ENCODE data around the gene ITGAL.
A peak's percentile ranks its signal among the peaks of the same experiment; 100 is the strongest.
"Not testable (repeated sequence)": the region's sequence is repeated elsewhere in the genome, so short reads cannot be mapped to it uniquely, and the experiment has no call there.

The ITGAL gene

GRCh38 chr16:30528799-30529457 lies 56.4 kb downstream of the ITGAL start:
- DNase-seq = no peak

GRCh38 chr16:30530163-30531037 lies 57.9 kb downstream of the ITGAL start:
- DNase-seq = no peak

GRCh38 chr16:30532285-30533145 lies 60.0 kb downstream of the ITGAL start:
- no peak for DNase-seq

GRCh38 chr16:30533146-30533522 lies 60.6 kb downstream of the ITGAL start:
- DNase-seq = no peak

GRCh38 chr16:30533748-30534367 lies 61.3 kb downstream of the ITGAL start:
- no peak for DNase-seq

- peak; percentile 68 for DNase-seq
Observed at GRCh38 chr16:30534368-30535105, 62.0 kb downstream of the ITGAL start, which contains the start of gene ZNF747. TSS of gene ZNF747 (minus strand) at chr16:30534858. CDS start at chr16:30534679, 179 bp downstream.

GRCh38 chr16:30535106-30535776 lies 62.7 kb downstream of the ITGAL start:
- DNase-seq = no peak

GRCh38 chr16:30535777-30536190 lies 63.2 kb downstream of the ITGAL start:
- DNase-seq = peak; percentile 72

GRCh38 chr16:30536391-30537024 lies 64.0 kb downstream of the ITGAL start:
- DNase-seq = not testable (repeated sequence)

GRCh38 chr16:30539000-30539964 lies 66.7 kb downstream of the ITGAL start:
- no peak for DNase-seq

GRCh38 chr16:30539986-30540526 lies 67.5 kb downstream of the ITGAL start:
- not testable (repeated sequence) for DNase-seq

GRCh38 chr16:30540916-30541464 lies 68.4 kb downstream of the ITGAL start:
- not testable (repeated sequence) for DNase-seq

- no peak for DNase-seq
Observed at GRCh38 chr16:30541502-30542329, 69.2 kb downstream of the ITGAL start.

- no peak for DNase-seq
Observed at GRCh38 chr16:30543067-30543466, 70.5 kb downstream of the ITGAL start.

GRCh38 chr16:30546115-30546514 lies 73.6 kb downstream of the ITGAL start:
- DNase-seq = no peak

- DNase-seq = no peak
Observed at GRCh38 chr16:30548416-30549253, 76.1 kb downstream of the ITGAL start.

- no peak for DNase-seq
Observed at GRCh38 chr16:30551781-30552180, 79.2 kb downstream of the ITGAL start.
